Endometrium (tissue), 2 donors: ENCODE data around the gene LARGE1.

ENCODE experiments used
- FAIRE-seq: peaks from 2 replicates; lab custom pipeline; 2012; peaks lifted over from hg19 to GRCh38; lab: Jason Lieb, UNC
- donor health status: control.
- donor health status: control.

The LARGE1 gene

GRCh38 chr22:33720166-33720878, 200.0 kb downstream of the LARGE1 start:
- FAIRE-seq: no peak

DNA sequence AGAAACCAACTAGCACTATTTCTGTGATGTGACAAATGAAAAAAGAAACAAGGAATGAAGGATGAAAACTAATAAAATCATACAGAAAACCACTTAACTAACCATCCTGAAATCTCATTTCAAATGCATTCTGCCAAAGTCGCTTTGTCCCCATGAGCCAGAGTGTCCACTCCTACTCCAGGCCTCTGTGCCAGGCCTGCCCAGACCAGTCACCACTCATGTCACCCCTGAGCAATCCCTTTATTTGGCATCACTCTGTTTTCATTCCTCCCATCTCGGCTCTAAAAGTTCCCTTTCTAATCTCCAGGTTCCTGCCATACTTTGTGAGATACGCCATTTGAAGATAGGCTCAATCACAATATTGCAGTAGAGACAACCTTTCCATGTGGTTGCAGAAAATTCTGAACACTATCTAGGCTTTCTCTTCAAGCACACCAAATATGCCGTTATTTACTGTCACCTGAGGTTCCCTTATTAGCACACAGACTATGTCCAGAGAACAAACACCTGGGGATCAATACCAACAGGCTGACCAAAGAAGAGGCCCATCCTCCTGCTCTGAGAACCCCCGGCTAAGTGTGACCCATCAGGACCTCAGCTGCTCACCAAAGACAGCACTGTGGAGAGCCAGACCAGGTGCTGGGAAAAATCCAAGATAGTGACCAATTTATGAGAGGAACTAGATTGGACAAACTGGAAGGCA, 202.4 kb downstream of the LARGE1 start:
- no peak for FAIRE-seq

- FAIRE-seq: no peak
These were observed 204.9 kb downstream of the LARGE1 start for GRCh38 chr22:33715237-33715985.

- FAIRE-seq: no peak
These were observed 209.9 kb downstream of the LARGE1 start for GRCh38 chr22:33710326-33710725.

- no peak for FAIRE-seq
These were observed 212.7 kb downstream of the LARGE1 start for GRCh38 chr22:33707581-33707980.

- no peak for FAIRE-seq
These were observed 214.2 kb downstream of the LARGE1 start for GRCh38 chr22:33706100-33706499.

DNA sequence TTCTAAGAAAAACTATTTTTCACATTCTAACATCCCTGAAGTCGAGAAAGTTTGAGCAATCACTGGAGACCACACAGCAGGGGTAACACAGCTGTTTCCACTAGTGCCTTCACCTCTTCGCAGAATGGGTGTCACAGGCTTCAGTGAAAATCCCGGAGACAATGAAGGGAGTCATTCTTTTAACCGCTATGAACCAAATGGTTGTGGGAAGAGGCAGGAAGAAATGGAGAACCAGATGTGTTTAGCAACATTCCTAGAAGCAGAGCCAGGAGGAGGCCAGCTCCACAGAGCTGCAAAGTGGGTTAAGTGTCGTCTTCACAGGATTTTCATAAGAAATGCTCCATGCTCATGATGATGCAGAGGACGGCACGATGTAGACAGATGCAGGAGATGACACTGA, 221.1 kb downstream of the LARGE1 start:
- FAIRE-seq: peak; percentile 87

DNA sequence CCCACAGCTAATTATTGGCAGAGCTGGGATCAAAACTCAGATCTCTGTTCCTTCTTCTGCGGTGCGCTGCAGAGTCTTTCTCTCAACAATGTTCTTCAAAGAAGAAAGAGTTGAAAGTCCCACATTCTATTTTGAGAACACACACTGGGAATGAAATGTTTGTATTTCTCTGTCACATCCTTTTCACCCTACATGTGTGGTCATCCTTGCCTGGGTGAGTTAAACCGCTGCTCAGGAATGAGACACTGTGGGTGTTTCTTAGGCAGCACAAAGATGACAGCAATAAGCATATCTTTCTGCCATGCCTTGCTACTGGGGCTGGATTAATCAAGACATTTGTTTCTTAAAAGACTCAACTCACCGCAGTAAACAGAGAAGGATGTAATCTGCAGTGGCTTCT, 222.6 kb downstream of the LARGE1 start:
- no peak for FAIRE-seq

DNA sequence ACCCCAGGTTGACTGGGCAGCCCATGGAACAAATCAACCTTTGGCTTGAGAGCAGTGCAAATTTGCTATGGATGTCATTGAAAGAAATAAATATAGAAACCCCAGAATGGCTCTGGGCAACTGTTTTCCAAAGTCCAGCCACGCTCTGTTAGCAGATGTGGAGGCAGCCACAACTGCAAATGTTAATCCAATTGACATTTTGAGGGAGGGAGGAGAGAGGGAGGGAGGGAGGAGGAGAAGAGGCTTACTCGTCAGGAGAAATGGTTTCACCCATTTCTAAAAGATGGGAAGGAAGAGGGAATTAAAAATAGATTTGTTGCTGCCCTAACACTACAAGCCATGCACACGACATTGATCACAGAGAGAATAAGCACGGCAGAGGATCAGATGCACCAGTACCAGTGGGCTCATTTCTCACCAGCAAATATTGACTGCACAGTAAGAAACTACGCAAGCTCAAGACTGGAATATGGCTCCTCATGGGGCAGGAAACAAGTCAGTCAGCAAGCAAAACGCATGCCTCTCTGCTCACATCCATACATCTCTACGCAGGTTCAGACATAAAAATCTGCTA, 229.1 kb downstream of the LARGE1 start:
- FAIRE-seq: no peak

GRCh38 chr22:33688903-33689302, 231.4 kb downstream of the LARGE1 start:
- FAIRE-seq: no peak

GRCh38 chr22:33687464-33687863, 232.8 kb downstream of the LARGE1 start:
- FAIRE-seq: no peak

DNA sequence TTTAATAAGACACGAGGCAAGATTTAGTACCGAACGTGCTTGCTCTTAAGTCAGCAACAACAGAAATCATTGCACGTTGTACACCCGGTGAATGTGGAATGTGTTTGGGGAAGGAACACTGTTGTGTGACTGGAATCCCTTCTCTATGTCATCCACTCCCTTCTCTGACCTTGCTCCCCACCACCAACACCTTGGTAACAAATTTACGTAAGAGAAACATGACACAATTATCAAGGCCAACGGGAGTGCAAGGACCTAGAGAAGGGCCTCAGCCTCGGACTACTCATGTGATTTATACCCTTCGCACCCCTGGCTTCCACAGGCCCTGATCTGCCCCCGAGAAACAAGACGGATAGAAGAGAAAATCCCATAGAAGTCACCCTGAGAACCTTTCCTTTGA, 236.2 kb downstream of the LARGE1 start:
- FAIRE-seq: no peak

GRCh38 chr22:33682927-33683326, 237.3 kb downstream of the LARGE1 start:
- FAIRE-seq: no peak

DNA sequence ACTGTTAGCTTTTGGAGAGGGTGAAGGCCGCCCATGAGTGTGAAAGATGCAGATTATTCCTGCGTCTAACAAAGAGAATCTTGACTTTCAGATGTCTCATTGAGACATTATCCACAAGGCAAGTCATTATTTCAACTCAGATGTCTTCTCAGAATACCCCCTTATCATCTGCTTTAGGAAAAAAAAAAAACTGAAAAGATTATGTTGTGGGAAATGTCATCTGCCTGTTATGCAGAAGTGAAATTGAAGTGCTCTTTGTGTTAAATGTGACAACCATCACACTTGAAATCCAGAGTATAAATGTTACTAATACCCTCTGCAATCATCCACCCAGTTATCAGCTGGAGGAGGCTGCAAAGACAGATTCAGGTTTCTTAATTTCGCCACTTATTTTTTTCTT, 239.6 kb downstream of the LARGE1 start:
- FAIRE-seq: no peak

DNA sequence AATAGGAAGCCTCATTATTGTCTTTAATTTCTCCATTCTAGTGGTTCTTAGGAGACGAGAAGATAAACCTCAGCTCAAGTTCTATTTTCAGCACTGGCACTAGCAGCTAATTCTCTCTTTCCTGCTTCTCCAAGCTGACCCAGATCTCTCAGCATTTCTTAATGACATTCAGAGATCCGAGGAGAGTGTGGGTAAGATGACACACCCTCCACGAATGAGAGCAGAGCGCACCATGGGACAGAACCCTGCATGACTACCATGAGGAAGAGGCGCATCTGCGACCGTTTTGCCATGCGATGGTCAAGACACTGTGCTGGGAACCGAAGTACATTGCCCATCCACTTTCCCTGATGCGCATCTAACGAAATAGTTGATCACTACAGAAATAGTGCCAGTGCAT, 241.8 kb downstream of the LARGE1 start:
- FAIRE-seq: no peak

- FAIRE-seq: no peak
These were observed 242.7 kb downstream of the LARGE1 start for GRCh38 chr22:33677536-33677935.

- no peak for FAIRE-seq
These were observed 245.9 kb downstream of the LARGE1 start for GRCh38 chr22:33674357-33674756.

DNA sequence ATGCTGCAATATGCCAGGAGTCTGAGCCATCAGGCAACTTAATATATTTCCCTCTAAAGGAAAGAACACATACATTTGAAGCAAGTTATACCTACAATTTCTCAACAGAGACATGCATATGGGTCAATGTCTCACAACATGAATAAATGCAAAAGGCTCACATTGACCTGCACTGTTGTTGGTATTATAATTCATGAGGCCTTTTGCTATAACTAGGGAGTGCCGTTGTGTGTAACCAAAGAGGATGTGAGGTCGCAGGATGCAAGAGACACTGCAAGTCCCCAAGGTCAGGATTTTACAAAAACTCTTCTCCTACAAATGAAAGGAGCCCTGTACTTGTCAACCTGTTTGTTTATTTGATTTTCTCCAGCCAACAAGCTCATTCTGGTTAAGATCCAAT, 250.5 kb downstream of the LARGE1 start:
- FAIRE-seq: no peak

DNA sequence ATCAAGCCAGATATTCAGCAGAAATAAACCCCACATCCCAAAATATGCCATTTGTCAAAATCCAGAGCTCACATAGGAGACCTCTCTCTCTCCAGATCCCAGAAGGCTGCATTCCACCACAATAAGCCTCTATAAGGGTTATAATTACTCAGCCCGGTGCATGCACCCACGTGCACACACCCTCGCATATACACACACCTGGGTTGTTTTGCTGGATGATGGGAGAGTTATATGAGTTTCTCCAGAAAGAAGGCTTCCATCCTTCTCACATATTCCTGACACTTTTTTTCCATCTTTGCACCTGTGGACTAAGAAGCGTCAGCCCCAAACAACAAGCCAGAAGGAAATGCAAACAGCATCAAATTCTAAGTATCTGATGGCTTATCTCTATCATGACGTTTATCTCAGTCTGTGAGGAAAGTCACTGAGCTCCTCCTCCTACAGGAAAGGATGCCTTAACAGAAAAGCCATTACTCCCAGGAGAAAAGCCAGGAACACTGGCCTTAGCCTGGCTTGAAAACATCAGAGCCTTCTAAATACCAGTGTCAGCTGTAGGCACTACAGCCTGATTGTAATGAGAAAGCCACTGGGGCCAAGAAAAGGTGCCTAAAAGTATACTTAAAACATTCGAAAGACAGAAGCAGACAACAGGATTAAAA, 253.2 kb downstream of the LARGE1 start:
- no peak for FAIRE-seq

- no peak for FAIRE-seq
These were observed 253.9 kb downstream of the LARGE1 start for GRCh38 chr22:33666279-33666960.

DNA sequence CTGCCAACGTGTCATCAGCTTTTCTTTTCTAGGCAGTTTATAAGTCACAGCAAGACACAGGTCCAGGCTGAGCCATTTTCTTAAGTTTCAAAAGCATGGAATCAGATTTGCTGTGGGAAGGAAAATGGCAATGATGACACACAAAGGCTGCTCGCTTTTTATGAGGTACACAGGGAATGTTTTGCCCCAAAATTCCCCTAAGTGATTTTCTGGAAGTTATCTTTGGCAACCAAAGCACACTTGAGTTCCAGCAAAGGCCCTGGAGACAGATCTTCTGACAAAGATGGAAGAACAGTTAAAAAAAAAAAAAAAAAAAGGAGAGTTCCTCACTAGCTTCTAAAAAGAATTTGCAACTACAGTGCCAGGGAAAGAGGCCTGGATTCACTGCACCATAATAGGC, 260.8 kb downstream of the LARGE1 start:
- no peak for FAIRE-seq

DNA sequence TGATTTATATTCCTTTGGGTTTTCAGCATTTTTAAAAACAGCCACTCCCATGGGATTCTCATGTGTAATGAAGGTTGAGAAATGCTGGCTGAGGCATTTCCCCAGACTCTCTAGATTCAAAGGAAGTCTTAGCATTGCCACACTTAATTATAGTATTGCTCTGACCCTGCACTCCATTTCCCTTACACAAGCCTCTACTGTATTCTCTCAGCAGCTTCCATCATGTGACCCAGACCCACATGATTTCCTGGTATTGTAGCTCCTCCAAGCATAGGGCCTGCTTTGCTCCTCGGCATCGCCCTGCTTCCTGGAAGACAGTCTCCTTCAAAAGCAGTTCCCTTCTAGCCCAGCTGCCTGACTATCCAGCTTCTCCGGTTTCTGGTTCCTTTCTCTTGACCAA, 261.5 kb downstream of the LARGE1 start:
- FAIRE-seq: no peak
